H1 (cell line): ENCODE data around the gene PGM2. TPM values are rescaled to one million over a fixed set of nuclear protein-coding genes. Genes with fewer than 3 reads are reported as not detected.

ENCODE experiments used
- CHD1 ChIP-seq: IDR thresholded peaks from 2 replicates; pipeline ENCODE4 v1.6.1; 2012; ENCODE audit warnings: low read depth, low read length, improper control_type of control experiment
- EP300 ChIP-seq, 2 experiments: IDR thresholded peaks; 1 replicate in 1 of 2; 2 replicates in 1 of 2; pipeline ENCODE4 v1.6.1; 2011 to 2012; ENCODE audit warnings: low read depth in 2 of 2, low read length in 2 of 2, mild to moderate bottlenecking in 2 of 2, borderline replicate concordance in 1 of 2, inconsistent platforms in 1 of 2, moderate library complexity in 1 of 2
- SIRT6 ChIP-seq: IDR thresholded peaks from one replicate; pipeline ENCODE4 v1.7.1; 2012; ENCODE audit warnings: low read length, inconsistent platforms
- ZNF274 ChIP-seq: IDR thresholded peaks from 2 replicates; pipeline ENCODE4 v1.7.0; 2012; ENCODE audit warnings: low read length, borderline replicate concordance; ENCODE audit errors: extremely low read depth
- polyA plus RNA-seq, 7 experiments: library from polyadenylated mRNA; depleted of rRNA in 3 of 7; stranded (reverse) in 5 of 7; unstranded in 2 of 7; fragments of >200 nt in 5 of 7; fragments of 200-250 nt in 2 of 7; gene quantifications; 1 replicate in 5 of 7; 2 replicates in 1 of 7; 4 replicates in 1 of 7; pipeline versions ENCODE4 v1.2.1 to v1.2.3, GENCODE V29; 2011 to 2013; ENCODE audit warnings: missing spikeins in 2 of 7, mixed read lengths in 2 of 7
- total RNA-seq: library from RNA; stranded (reverse); fragmentation: NEBNext Ultra II Directional; extraction: Animal tissue kit (Norgen Biotek cat#: 25700); gene quantifications from 2 replicates; pipeline ENCODE4 v1.2.1, GENCODE V29; 2021
- TF ChIP-seq, protein P1 (sequence below): fragments of 300-600 bp; sonication (generic); IDR thresholded peaks from 2 replicates; pipeline ENCODE4 v1.7.1; 2012; ENCODE audit warnings: low read length, moderate library complexity, mild to moderate bottlenecking, inconsistent platforms; ENCODE audit not compliant: insufficient replicate concordance
- TF ChIP-seq, protein P2 (sequence below): IDR thresholded peaks from 2 replicates; pipeline ENCODE4 v1.6.1; 2012; ENCODE audit warnings: low read length, inconsistent platforms

The PGM2 gene
- total and polyA plus RNA-seq, 2 of the 8 experiments (the other 6 are each of a cell fraction or from before 2014, with no cell fraction given), result 7.7 to 38.0 TPM

DNA sequence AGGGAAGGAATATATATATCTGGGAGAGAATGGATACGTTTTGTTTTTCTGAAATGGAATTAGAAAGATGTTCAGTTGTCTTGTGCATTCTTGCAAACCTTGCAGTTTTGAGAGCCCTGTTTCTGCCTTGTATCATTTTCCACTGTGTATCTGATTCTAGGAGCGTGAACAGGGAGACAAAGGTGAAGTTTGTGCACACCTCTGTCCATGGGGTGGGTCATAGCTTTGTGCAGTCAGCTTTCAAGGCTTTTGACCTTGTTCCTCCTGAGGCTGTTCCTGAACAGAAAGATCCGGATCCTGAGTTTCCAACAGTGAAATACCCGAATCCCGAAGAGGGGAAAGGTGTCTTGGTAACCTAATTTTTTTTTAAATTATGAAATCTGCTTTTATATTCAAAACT, 17.7 kb downstream of the PGM2 start (continued):
- TF ChIP-seq, protein P1, sequence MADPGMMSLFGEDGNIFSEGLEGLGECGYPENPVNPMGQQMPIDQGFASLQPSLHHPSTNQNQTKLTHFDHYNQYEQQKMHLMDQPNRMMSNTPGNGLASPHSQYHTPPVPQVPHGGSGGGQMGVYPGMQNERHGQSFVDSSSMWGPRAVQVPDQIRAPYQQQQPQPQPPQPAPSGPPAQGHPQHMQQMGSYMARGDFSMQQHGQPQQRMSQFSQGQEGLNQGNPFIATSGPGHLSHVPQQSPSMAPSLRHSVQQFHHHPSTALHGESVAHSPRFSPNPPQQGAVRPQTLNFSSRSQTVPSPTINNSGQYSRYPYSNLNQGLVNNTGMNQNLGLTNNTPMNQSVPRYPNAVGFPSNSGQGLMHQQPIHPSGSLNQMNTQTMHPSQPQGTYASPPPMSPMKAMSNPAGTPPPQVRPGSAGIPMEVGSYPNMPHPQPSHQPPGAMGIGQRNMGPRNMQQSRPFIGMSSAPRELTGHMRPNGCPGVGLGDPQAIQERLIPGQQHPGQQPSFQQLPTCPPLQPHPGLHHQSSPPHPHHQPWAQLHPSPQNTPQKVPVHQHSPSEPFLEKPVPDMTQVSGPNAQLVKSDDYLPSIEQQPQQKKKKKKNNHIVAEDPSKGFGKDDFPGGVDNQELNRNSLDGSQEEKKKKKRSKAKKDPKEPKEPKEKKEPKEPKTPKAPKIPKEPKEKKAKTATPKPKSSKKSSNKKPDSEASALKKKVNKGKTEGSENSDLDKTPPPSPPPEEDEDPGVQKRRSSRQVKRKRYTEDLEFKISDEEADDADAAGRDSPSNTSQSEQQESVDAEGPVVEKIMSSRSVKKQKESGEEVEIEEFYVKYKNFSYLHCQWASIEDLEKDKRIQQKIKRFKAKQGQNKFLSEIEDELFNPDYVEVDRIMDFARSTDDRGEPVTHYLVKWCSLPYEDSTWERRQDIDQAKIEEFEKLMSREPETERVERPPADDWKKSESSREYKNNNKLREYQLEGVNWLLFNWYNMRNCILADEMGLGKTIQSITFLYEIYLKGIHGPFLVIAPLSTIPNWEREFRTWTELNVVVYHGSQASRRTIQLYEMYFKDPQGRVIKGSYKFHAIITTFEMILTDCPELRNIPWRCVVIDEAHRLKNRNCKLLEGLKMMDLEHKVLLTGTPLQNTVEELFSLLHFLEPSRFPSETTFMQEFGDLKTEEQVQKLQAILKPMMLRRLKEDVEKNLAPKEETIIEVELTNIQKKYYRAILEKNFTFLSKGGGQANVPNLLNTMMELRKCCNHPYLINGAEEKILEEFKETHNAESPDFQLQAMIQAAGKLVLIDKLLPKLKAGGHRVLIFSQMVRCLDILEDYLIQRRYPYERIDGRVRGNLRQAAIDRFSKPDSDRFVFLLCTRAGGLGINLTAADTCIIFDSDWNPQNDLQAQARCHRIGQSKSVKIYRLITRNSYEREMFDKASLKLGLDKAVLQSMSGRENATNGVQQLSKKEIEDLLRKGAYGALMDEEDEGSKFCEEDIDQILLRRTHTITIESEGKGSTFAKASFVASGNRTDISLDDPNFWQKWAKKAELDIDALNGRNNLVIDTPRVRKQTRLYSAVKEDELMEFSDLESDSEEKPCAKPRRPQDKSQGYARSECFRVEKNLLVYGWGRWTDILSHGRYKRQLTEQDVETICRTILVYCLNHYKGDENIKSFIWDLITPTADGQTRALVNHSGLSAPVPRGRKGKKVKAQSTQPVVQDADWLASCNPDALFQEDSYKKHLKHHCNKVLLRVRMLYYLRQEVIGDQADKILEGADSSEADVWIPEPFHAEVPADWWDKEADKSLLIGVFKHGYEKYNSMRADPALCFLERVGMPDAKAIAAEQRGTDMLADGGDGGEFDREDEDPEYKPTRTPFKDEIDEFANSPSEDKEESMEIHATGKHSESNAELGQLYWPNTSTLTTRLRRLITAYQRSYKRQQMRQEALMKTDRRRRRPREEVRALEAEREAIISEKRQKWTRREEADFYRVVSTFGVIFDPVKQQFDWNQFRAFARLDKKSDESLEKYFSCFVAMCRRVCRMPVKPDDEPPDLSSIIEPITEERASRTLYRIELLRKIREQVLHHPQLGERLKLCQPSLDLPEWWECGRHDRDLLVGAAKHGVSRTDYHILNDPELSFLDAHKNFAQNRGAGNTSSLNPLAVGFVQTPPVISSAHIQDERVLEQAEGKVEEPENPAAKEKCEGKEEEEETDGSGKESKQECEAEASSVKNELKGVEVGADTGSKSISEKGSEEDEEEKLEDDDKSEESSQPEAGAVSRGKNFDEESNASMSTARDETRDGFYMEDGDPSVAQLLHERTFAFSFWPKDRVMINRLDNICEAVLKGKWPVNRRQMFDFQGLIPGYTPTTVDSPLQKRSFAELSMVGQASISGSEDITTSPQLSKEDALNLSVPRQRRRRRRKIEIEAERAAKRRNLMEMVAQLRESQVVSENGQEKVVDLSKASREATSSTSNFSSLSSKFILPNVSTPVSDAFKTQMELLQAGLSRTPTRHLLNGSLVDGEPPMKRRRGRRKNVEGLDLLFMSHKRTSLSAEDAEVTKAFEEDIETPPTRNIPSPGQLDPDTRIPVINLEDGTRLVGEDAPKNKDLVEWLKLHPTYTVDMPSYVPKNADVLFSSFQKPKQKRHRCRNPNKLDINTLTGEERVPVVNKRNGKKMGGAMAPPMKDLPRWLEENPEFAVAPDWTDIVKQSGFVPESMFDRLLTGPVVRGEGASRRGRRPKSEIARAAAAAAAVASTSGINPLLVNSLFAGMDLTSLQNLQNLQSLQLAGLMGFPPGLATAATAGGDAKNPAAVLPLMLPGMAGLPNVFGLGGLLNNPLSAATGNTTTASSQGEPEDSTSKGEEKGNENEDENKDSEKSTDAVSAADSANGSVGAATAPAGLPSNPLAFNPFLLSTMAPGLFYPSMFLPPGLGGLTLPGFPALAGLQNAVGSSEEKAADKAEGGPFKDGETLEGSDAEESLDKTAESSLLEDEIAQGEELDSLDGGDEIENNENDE, result no peak
- TF ChIP-seq, protein P2, sequence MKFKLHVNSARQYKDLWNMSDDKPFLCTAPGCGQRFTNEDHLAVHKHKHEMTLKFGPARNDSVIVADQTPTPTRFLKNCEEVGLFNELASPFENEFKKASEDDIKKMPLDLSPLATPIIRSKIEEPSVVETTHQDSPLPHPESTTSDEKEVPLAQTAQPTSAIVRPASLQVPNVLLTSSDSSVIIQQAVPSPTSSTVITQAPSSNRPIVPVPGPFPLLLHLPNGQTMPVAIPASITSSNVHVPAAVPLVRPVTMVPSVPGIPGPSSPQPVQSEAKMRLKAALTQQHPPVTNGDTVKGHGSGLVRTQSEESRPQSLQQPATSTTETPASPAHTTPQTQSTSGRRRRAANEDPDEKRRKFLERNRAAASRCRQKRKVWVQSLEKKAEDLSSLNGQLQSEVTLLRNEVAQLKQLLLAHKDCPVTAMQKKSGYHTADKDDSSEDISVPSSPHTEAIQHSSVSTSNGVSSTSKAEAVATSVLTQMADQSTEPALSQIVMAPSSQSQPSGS, result no peak
- no peak for TF ChIP-seq ZNF274
- no peak for TF ChIP-seq CHD1
- TF ChIP-seq EP300 (IDR thresholded peaks at IDR 0.05; ENCODE audit: borderline replicate concordance in 1 of 2, low read depth in 2 of 2, low read length in 2 of 2), result no peak
- TF ChIP-seq SIRT6, result no peak
- TF ChIP-seq, all 59 proteins: peak for 0
